Measurements from ENCODE around the gene IFIT5.
A peak's percentile ranks its signal among the peaks of the same experiment; 100 is the strongest.
"Not testable (repeated sequence)": the region's sequence is repeated elsewhere in the genome, so short reads cannot be mapped to it uniquely, and the experiment has no call there.

The IFIT5 gene

GRCh38 chr10:89395141-89395540 lies 19.2 kb upstream of the IFIT5 start:
- no peak for DNase-seq

GRCh38 chr10:89398003-89398749 lies 16.2 kb upstream of the IFIT5 start:
- no peak for DNase-seq

GRCh38 chr10:89399956-89400355 lies 14.4 kb upstream of the IFIT5 start:
- DNase-seq = no peak

- DNase-seq = no peak
Observed at GRCh38 chr10:89403043-89403442, 11.3 kb upstream of the IFIT5 start.

- no peak for DNase-seq
Observed at GRCh38 chr10:89404104-89405047, 10.0 kb upstream of the IFIT5 start.

- DNase-seq = not testable (repeated sequence)
Observed at GRCh38 chr10:89406178-89406577, 8.2 kb upstream of the IFIT5 start.

GRCh38 chr10:89407792-89408191 lies 6.6 kb upstream of the IFIT5 start:
- not testable (repeated sequence) for DNase-seq

GRCh38 chr10:89409282-89409681 lies 5.1 kb upstream of the IFIT5 start:
- not testable (repeated sequence) for DNase-seq

- DNase-seq = not testable (repeated sequence)
Observed at GRCh38 chr10:89410551-89410950, 3.8 kb upstream of the IFIT5 start.

GRCh38 chr10:89411135-89411534 lies 3.2 kb upstream of the IFIT5 start:
- not testable (repeated sequence) for DNase-seq

GRCh38 chr10:89412276-89412675 lies 2.1 kb upstream of the IFIT5 start:
- DNase-seq = not testable (repeated sequence)

- no peak for DNase-seq
Observed at GRCh38 chr10:89413398-89413912, 913 bp upstream of the IFIT5 start.

GRCh38 chr10:89414879-89415821 lies 782 bp downstream of the IFIT5 start:
- DNase-seq = peak; percentile 15

GRCh38 chr10:89416465-89416864 lies 2.1 kb downstream of the IFIT5 start:
- no peak for DNase-seq

GRCh38 chr10:89419548-89419947 lies 5.2 kb downstream of the IFIT5 start:
- DNase-seq = no peak

GRCh38 chr10:89421018-89421476 lies 6.7 kb downstream of the IFIT5 start:
- no peak for DNase-seq

- DNase-seq = no peak
Observed at GRCh38 chr10:89425000-89425399, 10.6 kb downstream of the IFIT5 start.

GRCh38 chr10:89426230-89426868 lies 12.0 kb downstream of the IFIT5 start:
- DNase-seq = no peak

GRCh38 chr10:89427629-89428028 lies 13.3 kb downstream of the IFIT5 start:
- no peak for DNase-seq

- DNase-seq = no peak
Observed at GRCh38 chr10:89428877-89429276, 14.5 kb downstream of the IFIT5 start.

GRCh38 chr10:89431977-89432376 lies 17.6 kb downstream of the IFIT5 start:
- no peak for DNase-seq

- DNase-seq = no peak
Observed at GRCh38 chr10:89438525-89438924, 24.2 kb downstream of the IFIT5 start.
